HEK293T (cell line): ENCODE data around the gene MAP4K1.
"Not testable (repeated sequence)": the region's sequence is repeated elsewhere in the genome, so short reads cannot be mapped to it uniquely, and the experiment has no call there.

Source experiments
- CTCF ChIA-PET: fragments of 350-600 bp; formaldehyde crosslinking; extraction: SDS; loops from one replicate; lab custom pipeline; 2021; ENCODE audit warnings: antibody characterized with exemption, inconsistent platforms; lab: Yijun Ruan, JAX
- POLR2A ChIA-PET: fragments of 350-600 bp; formaldehyde crosslinking; extraction: SDS; loops from one replicate; lab custom pipeline; 2020; ENCODE audit warnings: antibody characterized with exemption, inconsistent platforms; lab: Yijun Ruan, JAX
- DNase-seq: peaks from one replicate; pipeline ENCODE4 v3.0.0; 2012; ENCODE audit warnings: mixed read lengths; ENCODE audit errors: extremely low spot score
- ARNT ChIP-seq: fragments of 450-650 bp; IDR thresholded peaks from 2 replicates; pipeline ENCODE4 v1.6.1; 2017; ENCODE audit warnings: mild to moderate bottlenecking
- BHLHE40 ChIP-seq: fragments of 450-650 bp; IDR thresholded peaks from 2 replicates; pipeline ENCODE4 v1.6.1; 2016; ENCODE audit warnings: mild to moderate bottlenecking, moderate library complexity, borderline replicate concordance
- CTBP1 ChIP-seq: fragments of 450-650 bp; IDR thresholded peaks from 2 replicates; pipeline ENCODE4 v1.6.1; 2016; ENCODE audit warnings: borderline replicate concordance
- ELF4 ChIP-seq: fragments of 450-650 bp; IDR thresholded peaks from 2 replicates; pipeline ENCODE4 v1.6.1; 2017; ENCODE audit warnings: antibody characterized with exemption
- FOXA1 ChIP-seq: fragments of 450-650 bp; IDR thresholded peaks from 2 replicates; pipeline ENCODE4 v1.6.1; 2016; ENCODE audit warnings: mild to moderate bottlenecking
- FOXK2 ChIP-seq: fragments of 450-650 bp; IDR thresholded peaks from 2 replicates; pipeline ENCODE4 v1.6.1; 2016; ENCODE audit warnings: mild to moderate bottlenecking
- FOXM1 ChIP-seq: fragments of 450-650 bp; IDR thresholded peaks from 2 replicates; pipeline ENCODE4 v1.6.1; 2017; ENCODE audit warnings: mild to moderate bottlenecking, borderline replicate concordance
- HDGF ChIP-seq: fragments of 450-650 bp; IDR thresholded peaks from 2 replicates; pipeline ENCODE4 v1.6.1; 2017; ENCODE audit warnings: antibody characterized with exemption, borderline replicate concordance
- L3MBTL2 ChIP-seq: fragments of 450-650 bp; conservative IDR thresholded peaks from 2 replicates; pipeline ENCODE4 v1.6.1; 2016; ENCODE audit warnings: mild to moderate bottlenecking
- LEF1 ChIP-seq: fragments of 450-650 bp; IDR thresholded peaks from 2 replicates; pipeline ENCODE4 v1.6.1; 2017; ENCODE audit warnings: mild to moderate bottlenecking, borderline replicate concordance
- NFRKB ChIP-seq: fragments of 450-650 bp; IDR thresholded peaks from 2 replicates; pipeline ENCODE4 v1.6.1; 2016; ENCODE audit warnings: mild to moderate bottlenecking, moderate library complexity
- SP1 ChIP-seq: fragments of 450-650 bp; IDR thresholded peaks from 2 replicates; pipeline ENCODE4 v1.6.1; 2017
- SUZ12 ChIP-seq: fragments of 450-650 bp; IDR thresholded peaks from 2 replicates; pipeline ENCODE4 v1.6.1; 2016; ENCODE audit warnings: mild to moderate bottlenecking
- TARDBP ChIP-seq: fragments of 450-650 bp; IDR thresholded peaks from 2 replicates; pipeline ENCODE4 v1.6.1; 2016
- ZNF384 ChIP-seq: fragments of 450-650 bp; IDR thresholded peaks from 2 replicates; pipeline ENCODE4 v1.6.1; 2016
- TF ChIP-seq, protein P1 (sequence below): fragments of 450-650 bp; IDR thresholded peaks from 2 replicates; pipeline ENCODE4 v1.6.1; 2016

The MAP4K1 gene

DNA sequence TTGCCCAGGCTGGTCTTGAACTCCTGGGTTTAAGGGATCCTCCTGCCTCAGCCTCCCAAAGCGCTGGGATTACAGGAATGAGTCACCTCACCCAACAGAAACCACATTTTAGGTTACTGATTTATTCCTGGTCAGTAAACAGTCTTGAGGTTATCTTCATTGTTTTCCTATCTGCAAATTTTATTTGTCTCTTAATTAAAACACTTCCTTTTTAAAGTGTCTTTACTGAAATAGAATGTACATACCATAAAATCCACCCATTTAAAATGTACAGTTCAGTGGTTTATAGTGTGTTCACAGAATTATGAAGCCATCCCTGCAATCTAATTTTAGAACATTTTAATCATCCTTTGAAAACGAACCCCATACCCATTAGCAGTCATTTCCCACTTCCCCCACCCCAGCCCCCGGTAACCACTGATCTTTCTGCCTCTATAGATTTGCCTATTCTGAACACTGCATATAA, 63.0 kb downstream of the MAP4K1 start:
- ChIA-PET POLR2A (no interaction called here), CTCF (no interaction called here)
- no peak for DNase-seq
- TF ChIP-seq FOXA1 (no peak), SP1 (no peak), L3MBTL2 (no peak), FOXK2 (no peak), NFRKB (no peak), LEF1 (no peak), ARNT (no peak), TARDBP (no peak), CTBP1 (no peak), BHLHE40 (no peak), FOXM1 (no peak), ELF4 (no peak), SUZ12 (no peak), HDGF (no peak), ZNF384 (no peak)
- TF ChIP-seq, protein P1, sequence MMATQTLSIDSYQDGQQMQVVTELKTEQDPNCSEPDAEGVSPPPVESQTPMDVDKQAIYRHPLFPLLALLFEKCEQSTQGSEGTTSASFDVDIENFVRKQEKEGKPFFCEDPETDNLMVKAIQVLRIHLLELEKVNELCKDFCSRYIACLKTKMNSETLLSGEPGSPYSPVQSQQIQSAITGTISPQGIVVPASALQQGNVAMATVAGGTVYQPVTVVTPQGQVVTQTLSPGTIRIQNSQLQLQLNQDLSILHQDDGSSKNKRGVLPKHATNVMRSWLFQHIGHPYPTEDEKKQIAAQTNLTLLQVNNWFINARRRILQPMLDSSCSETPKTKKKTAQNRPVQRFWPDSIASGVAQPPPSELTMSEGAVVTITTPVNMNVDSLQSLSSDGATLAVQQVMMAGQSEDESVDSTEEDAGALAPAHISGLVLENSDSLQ: no peak

DNA sequence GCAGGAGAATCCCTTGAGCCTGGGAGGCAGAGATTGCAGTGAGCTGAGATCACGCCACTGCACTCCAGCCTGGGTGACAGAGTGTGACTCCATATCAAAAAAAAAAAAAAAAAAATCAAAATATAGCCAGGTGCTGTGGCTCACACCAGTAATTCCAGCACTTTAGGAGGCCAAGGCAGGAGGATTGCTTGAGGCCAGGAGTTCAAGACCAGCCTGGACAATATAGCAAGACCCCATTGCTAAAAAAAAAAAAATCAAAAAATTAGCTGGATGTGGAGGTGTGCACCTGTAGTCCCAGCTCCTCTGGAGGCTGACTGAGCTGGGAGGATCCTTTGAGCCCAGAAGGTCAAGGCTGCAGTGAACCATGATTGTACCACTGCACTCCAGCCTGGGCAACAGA, 64.5 kb downstream of the MAP4K1 start:
- CTCF ChIA-PET, DNase-seq: not testable (repeated sequence)
- POLR2A ChIA-PET: interaction anchor here (2.4 kb wide), 1 partner anchor 66 kb away, joined by 7 read pairs; the partner anchor contains the start of gene EIF3K

DNA sequence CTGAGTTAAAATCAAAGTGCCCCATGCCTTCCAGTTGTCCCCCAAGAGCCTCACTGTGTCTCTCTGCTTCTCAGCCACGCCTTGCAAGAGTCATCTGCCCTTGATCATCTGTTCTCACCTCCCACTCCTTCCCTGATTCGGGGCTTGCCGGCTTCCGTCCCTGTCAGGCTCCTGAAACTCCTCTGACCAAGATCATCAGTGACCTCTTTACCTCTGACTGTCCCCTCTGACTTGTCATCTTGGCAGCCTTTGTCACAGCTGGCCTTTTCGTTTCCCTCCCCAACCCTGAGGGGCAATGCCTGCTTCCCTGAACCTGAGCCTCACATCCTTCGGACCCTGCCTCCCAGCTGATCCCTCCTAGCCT, 66.3 kb downstream of the MAP4K1 start:
- TF ChIP-seq ZNF384 (no peak), SP1 (no peak), FOXA1 (no peak), ARNT (no peak), TARDBP (no peak), BHLHE40 (no peak), L3MBTL2 (no peak), SUZ12 (no peak)
- POLR2A ChIA-PET: interaction anchor here (2.4 kb wide), 1 partner anchor 67 kb away, joined by 7 read pairs; the partner anchor contains the start of gene EIF3K
- DNase-seq: no peak
- CTCF ChIA-PET: no interaction called here

DNA sequence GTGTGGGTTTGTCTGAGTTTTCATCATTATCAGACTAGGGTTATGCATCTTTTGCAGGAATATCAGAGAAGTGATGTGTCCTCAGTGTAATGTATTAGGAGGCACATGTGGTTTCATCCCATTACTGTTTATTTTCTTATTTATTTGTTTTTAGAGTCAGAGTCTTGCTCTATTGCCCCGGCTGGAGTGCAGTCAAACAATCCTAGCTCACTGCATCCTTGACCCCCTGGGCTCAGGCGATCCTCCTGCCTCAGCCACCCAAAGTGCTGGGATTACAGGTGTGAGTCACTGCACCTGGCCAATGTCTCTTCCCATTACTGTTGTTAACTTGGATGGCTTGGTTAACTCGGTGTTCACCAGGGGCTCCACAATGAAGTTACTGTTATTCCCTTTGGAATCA, 67.4 kb downstream of the MAP4K1 start:
- DNase-seq: no peak
- no peak for TF ChIP-seq SUZ12
- TF ChIP-seq L3MBTL2: no peak
- TF ChIP-seq HDGF: no peak
- TF ChIP-seq FOXA1: no peak
- ChIA-PET CTCF (no interaction called here), POLR2A (no interaction called here)

DNA sequence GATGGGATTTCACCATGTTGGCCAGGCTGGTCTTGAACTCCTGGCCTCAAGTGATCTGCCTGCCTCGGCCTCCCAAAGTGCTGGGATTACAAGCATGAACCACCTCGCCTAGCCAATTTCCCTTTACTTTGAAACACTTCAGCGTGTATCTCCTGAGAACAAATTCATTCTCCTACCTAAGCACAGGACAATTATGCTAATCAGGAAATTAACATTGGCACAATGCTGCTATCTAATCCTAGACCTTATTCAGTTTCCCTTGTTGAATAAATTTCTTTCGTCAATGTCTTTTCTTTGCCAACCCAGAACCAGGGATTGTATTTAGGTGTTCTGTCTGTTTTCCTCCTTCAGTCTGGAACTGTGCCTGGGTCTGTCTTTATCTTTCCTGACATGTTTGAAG, 67.8 kb downstream of the MAP4K1 start:
- TF ChIP-seq ELF4: no peak
- TF ChIP-seq FOXM1: no peak
- TF ChIP-seq HDGF: no peak
- TF ChIP-seq LEF1: no peak
- TF ChIP-seq SUZ12: no peak
- TF ChIP-seq, protein P1: no peak
- no peak for TF ChIP-seq FOXK2
- TF ChIP-seq ARNT: no peak
- TF ChIP-seq ZNF384: no peak
- no peak for TF ChIP-seq NFRKB
- TF ChIP-seq BHLHE40: no peak
- TF ChIP-seq L3MBTL2: no peak
- no peak for TF ChIP-seq FOXA1
- no peak for DNase-seq
- ChIA-PET CTCF (no interaction called here), POLR2A (no interaction called here)

GRCh38 chr19:38549061-38549460, 68.7 kb downstream of the MAP4K1 start:
- POLR2A ChIA-PET: no interaction called here
- no peak for DNase-seq
- CTCF ChIA-PET: no interaction called here
- TF ChIP-seq CTBP1 (no peak), FOXA1 (no peak), L3MBTL2 (no peak), FOXM1 (no peak), ELF4 (no peak), ZNF384 (no peak), LEF1 (no peak), ARNT (no peak), NFRKB (no peak), SUZ12 (no peak), HDGF (no peak), TARDBP (no peak)
- TF ChIP-seq, protein P1: no peak

- DNase-seq: no peak
- POLR2A ChIA-PET: interaction anchor here (0.6 kb wide), 1 partner anchor 72 kb away, joined by 3 read pairs; the partner anchor contains the start of gene EIF3K
- CTCF ChIA-PET: no interaction called here
- TF ChIP-seq FOXA1 (no peak), ZNF384 (no peak), FOXM1 (no peak), BHLHE40 (no peak), SUZ12 (no peak), CTBP1 (no peak), NFRKB (no peak), FOXK2 (no peak), SP1 (no peak), TARDBP (no peak), HDGF (no peak), ELF4 (no peak), ARNT (no peak)
- TF ChIP-seq, protein P1: no peak
These were observed 70.3 kb downstream of the MAP4K1 start for GRCh38 chr19:38547421-38547820.
